ENCODE data around the gene ZNF223.

ZNF223 gene

DNA sequence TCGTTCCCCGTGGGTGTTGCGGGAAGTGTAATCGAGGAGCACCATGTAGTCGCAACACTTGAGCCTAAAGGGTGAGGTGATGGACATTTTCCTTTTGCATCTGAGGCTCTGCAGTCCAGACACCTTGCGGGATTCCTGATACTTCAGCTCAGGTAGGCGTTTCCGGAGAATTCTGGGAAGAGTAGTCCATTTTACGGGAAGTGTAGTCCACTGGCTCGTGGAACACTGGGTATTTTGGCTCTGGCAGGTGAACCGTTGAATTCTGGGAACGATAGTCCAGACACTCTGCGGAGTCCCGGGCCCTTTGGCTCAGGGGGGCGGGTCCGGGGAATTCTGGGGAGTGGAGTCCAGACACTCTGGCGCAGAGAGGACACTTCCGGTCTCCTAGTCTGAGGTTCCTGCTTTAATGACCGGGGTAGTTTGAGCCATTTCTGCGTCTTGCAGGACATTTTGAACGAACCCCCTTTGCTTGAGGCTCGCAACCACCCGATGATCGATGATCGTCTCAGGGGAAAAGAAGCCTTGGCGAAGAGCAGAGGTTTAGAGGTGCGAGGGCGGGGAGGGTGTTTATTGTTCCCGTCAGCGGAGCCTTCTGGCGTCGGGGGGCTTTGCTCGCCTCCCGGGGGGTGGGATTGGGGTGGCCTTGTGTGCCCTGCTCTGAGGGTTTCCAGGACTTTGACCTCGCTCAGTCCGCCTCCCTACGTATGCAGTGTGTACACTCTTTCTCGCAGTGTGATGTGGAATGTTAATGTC, at the start of gene ZNF223:
ZNF223 (plus strand) TSS at position 387 of the 753 bp plus-strand sequence. CDS start 3,141 bp downstream, outside the sequence.
- DNase-seq: peak; percentile 93

DNA sequence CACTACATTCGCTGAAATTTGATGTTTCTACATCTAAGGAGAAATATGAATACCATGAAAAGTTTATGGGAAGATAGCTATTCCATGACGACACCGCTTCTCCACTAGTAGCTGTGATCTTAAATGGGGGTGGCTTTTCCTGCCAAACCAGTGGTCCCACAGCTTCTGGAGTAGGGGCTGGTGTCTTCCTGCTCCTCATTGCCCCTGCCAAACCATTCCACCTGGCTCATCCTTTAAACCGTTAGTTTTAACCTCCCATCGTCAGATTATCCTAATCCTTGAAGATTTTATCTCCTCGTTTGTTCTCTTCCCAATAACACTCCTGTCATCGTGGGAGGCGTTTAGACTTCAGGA, 49.6 kb upstream of the ZNF223 start:
- DNase-seq: no peak

DNA sequence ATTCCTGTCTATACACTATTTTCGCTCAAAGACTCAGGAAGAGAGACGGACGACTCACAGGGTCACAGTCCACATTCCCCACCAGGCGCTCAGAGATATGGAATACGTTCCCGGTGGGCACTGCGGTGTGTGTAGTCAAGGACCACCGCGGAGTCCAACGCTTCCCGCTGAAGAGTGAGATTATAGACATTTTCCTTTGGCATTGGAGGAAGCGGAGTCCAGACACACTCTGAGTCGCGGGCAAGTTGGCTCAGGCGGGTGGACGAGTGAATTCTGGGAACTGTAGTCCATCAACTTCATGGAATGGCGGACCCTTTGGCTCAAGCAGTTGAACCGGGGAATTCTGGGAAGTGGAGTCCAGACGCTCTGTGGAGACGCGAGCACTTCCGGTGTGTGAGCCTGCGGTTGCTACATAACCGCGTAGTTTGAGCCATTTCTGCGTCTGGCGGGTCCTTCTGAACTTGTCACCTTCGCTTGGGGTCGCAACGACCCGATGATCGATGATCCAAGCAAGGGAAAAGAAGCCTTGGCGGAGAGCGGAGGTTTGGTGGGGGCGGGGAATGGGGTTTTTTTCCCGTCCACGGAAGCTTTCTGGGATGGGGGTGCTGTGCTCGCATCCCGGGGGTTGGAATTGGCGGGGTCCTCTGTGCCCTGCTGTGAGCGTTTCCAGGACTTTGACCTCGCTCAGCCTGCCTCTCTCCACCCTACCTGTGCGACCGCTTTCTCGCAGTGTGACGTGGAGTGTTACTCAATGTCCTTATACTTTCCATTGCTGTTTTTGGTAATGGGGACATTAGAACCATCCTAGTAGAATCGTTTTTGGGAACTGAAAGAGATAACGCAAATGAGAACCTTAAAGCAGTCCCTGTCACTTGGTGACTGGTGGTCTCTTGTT, 49.0 kb upstream of the ZNF223 start, which contains the start of gene ZNF230:
ZNF230 (plus strand) TSS at position 392 of the 895 bp plus-strand sequence. CDS start 4,122 bp downstream, outside the sequence.
- DNase-seq: peak; percentile 95

DNA sequence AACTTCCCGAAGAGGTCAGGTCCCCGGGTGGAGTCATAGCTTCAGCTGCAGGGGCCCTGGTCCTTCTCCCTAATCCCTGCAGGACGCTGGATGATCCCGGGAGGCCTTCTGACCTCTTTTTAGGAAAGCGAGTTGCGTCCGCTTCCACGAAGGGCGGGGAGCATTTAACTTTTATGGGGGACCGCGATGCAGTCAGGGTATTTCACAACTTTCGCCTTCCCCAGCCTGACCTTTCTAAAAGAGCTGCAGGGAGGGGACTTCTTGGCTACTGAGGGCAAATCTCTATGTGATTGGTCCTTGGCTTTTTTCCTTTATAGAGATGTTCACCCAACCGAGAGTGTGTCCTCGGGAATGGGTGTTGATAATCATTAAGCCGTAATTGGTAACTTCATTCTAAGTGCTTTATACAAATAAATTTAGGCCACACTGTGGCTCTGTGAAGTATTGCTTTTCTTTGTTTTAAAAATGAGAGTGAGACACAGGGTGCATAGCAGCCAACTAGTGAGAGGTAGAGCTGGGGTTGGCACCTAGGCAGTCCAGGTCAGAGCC, 48.3 kb upstream of the ZNF223 start:
- no peak for DNase-seq

DNA sequence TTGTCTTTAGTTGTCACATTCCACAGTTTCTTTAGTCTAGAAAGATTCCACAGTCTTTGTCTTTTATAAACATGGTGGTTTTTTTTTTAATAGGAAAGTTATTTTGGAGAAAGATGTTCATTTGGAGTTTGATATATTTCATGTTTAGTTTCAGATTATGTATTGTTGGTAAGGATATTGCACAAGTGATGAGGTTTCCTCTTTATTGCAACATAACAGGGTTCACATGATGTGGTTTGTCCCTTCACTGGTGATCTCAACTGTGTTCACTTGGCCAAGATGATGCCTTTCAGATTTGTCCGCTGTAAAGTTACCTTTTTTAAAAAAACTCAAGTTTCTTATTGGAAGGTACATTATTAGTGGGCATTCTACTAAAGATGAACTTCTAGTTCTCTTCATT, 45.9 kb upstream of the ZNF223 start:
- DNase-seq: no peak

DNA sequence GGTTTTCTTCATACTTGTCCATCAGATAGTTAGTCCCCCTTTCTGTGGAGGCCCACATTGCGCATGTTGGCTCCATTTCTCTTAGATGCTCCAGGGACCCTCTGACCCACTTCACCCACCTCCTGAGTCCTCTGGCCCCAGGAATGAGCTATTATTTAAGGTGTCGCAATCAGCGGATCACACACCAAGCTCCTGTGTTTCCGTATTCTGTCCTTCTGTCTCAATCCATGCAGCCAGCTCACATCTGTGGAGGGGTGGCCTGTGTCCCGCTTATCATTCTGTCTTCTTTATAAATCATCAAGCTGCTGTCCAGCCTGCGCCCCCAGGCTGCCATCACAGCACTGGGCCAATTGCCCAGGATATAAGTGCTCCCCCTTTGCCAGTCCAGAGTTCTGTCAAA, 44.4 kb upstream of the ZNF223 start:
- DNase-seq: no peak

DNA sequence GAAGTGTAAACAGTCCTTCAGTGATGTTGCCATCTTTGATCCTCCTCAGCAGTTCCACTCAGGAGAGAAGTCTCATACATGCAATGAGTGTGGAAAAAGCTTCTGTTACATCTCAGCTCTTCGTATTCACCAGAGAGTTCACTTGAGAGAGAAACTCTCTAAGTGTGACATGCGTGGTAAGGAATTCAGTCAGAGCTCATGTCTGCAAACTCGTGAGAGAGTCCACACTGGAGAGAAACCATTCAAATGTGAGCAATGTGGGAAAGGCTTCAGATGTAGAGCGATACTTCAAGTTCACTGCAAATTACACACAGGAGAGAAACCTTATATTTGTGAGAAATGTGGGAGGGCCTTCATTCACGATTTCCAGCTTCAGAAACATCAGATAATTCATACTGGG, 41.4 kb upstream of the ZNF223 start:
- no peak for DNase-seq

DNA sequence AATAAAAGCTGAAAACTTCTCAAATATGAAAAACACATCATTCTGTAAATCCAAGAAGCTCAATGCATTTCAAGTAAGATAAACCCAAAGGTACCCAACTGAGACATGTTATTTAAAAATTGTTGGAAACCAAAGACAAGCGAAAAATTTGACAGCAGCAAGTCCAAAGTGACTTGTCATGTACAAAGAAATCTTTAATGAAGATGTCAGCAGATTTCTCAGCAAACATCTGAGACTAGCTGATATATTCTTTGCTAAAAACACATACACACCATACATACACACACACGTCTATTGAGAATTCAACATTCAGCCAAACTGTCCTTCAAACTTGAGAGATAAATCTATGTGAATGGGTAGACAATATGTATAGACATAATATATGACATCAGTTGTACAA, 32.3 kb upstream of the ZNF223 start:
- no peak for DNase-seq

DNA sequence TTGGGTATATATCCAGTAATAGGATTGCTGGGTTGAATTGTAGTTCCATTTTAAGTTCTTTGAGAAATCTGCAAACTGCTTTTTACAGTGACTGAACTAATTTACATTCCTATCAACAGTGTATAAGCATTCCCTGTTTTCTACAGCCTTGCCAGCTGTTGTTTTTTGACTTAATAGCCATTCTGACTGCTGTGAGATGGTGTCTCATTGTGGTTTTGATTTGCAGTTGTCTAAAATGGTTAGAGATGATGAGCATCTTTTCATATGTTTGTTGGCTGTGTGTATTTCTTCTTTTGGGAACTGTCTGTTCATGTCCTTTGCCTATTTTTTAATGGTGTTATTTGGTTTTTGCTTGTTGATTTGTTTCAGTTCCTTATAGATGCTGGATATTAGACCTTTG, 30.6 kb upstream of the ZNF223 start:
- DNase-seq: no peak

DNA sequence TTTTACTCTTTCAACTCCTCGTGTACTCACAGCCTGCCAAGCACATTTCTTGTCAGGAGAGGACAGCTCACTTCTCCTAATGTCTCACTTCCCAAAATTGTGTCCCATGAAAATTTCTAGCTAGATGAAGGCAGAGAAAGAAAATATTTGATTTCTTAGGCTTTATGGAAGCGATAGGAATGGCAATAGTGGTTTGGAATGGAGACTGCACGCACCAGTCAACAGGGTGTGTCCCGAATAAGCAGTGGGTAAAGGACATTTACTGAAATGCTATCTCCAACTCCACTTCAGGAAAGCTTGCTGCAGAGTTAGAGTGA, 27.0 kb upstream of the ZNF223 start:
- no peak for DNase-seq

DNA sequence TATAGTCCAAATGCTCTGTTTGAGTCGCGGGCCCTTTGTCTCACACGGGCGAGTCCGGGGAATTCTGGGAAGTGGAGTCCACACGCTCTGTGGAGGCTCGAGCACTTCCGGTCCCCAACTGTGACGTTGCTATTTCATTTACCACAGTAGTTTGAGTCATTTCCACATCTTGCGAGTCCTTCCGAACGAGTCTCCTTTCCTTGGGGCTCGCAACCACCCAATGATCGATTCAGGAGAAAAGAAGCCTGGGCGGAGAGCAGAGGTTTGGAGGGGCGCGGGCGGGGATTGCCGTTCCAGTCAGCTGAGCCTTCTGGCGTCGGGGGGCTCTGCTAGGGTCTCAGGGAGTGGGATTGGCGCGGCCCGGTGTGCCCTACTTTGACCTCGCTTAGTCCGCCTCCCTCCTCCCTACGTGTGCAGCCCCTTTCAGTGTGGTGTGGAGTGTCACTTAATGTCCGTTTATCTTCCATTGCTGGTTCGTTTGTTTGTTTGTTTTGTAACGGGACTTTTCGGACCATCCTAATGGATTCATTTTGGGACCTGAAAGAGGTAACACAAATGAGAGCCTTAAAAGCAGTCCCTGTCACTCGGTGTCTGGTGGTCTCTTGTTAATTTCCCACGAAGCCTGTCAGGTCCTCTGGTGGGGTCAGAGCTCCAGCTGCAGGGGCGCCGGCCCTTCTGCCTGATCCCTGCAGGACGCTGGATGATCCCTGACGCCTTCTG, 26.5 kb upstream of the ZNF223 start, which contains the start of gene ZNF222:
ZNF222 (plus strand) TSS at position 163 of the 720 bp plus-strand sequence; CDS start at position 221, 58 bp downstream.
- DNase-seq: peak; percentile 69

DNA sequence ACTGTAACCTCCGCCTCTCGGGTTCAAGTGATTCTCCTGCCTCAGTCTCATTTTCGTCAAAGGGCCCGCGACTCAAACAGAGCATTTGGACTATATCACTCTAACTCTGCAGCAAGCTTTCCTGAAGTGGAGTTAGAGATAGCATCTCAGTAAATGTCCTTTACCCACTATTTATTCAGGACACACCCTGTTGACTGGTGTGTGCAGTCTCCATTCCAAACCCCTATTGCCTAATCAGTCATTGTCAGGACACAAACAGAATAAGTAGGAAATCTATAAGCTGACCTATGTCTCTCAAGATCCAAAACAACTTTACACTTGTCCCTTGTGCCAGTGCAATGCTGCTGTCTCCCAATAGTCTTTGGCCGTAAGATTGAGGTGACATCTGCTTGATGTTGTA, 25.2 kb upstream of the ZNF223 start:
- no peak for DNase-seq

DNA sequence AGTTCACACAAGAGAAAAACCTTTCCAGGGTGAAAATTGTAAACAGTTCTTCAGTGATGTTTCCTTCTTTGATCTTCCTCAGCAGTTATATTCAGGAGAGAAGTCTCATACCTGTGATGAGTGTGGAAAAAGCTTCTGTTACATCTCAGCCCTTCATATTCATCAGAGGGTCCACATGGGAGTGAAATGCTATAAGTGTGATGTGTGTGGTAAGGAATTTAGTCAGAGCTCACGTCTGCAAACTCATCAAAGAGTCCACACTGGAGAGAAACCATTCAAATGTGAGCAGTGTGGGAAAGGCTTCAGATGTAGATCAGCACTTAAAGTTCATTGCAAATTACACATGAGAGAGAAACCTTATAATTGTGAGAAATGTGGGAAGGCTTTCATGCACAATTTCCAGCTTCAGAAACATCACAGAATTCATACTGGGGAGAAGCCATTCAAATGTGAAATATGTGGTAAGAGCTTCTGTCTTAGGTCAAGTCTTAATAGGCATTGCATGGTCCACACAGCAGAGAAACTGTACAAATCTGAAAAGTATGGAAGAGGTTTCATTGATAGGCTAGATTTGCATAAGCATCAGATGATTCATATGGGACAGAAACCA, 19.7 kb upstream of the ZNF223 start:
- no peak for DNase-seq

DNA sequence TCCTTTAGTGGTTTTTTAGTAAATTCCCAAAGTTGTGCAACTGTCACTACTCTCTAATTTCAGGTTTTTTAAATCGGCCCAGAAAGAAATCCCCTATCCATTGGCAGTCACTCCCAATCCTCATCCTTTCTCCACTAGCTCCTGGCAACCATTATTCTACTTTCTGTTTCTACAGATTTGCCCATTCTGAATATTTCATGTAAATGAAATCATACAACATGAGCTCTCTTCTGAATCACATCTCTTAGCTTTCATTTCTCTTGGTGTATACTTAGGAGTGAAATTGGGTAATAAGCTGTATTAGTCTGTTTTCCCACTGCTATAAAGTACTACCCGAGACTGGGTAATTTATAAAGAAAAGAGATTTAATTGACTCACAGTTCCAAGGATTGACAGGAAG, 9.7 kb upstream of the ZNF223 start:
- DNase-seq: no peak

DNA sequence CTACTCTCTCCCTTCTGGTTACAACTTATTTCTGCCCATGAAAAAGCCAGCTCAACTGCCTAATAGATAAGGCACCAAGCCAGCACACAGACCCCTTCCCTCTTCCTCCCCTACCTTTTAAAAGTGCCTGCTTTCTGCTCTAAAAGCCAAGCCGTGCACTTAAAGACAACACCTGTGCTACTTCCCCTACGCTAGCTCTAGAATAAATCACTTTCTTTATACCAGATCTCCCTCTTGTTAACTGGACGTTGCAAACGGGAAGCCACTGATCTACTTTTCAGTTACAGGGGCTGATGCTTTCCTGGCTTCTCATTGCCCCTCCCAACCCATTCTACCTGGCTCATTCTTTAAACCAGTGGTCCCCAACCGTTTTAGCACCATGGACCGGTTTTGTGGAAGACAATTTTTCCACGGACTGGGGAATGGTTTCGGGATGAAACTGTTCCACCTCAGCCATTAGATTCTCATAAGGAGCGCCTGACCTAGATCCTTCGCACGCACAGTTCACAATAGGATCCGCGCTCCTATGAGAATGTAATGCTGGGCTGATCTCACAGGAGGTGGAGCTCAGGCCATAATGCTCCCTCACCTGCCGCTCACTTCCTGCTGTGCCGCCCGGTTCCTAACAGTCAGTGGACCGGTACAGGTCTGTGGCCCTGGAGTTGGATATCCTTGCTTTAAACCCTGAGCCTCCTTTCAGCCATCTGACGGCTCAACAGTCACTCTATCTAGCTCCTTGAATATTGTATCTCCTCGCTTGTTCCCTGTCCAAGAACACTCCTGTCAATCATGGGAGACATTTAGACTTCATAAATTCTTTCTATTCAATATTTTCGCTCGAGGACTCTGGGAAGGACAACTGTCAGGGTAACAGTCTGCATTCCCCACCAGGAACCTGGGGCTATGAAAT, 841 bp upstream of the ZNF223 start:
- DNase-seq: no peak

DNA sequence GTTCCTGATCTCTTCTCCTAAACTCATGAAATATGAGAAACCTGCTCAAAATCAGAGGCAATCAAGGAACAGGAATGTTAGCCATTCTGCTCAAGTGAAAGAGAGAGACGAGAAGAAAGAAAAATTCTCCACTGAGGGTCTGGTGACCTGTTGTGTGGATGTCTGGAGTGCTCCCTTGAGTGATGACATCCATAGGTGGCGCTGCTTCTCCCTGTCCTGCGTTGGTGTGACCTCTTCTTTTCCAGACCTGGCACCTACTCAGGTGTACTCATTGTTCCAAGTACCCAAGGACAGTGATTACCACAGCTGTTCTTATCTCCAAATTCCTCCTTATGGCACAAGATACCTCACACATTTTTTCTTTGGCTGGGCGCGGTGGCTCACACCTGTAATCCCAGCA, 4.0 kb downstream of the ZNF223 start:
- DNase-seq: no peak

DNA sequence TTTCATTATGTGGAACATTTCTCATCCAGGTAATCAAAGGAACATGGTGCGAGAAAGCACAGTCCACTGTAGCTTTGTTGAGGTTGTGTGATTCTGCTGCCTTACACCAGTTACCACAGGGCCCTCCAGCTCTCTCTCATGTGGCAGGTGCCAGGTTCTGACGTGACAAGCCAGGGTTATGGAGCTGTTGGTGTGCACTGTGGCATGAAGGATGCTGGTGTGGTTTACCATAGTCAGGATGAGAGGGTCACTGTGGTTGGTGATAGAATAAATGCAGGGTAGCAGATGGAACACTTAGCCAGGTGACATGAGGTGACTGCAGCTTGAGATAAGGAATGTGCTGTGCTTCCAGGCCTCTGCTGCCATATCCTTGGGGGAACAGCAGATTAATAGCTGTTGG, 7.4 kb downstream of the ZNF223 start:
- no peak for DNase-seq

DNA sequence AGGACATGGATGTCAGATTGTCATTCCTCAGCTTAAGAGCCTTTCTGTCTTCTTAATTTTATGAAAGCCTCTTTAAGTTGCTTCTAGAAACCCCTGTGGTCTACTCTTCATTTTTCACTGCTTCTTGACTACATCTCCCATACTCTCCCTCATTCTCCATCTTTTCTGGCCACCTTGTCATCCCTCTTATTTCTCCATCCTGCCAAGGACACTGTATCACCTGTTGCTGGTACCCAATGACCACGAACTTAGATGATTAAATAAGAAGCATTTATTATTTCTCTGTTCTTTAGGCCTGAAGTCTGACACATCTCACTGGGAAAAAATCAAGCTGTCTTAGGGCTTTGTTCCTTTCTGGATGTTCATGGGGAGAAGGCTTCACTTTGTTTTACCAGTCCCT, 9.2 kb downstream of the ZNF223 start:
- no peak for DNase-seq

DNA sequence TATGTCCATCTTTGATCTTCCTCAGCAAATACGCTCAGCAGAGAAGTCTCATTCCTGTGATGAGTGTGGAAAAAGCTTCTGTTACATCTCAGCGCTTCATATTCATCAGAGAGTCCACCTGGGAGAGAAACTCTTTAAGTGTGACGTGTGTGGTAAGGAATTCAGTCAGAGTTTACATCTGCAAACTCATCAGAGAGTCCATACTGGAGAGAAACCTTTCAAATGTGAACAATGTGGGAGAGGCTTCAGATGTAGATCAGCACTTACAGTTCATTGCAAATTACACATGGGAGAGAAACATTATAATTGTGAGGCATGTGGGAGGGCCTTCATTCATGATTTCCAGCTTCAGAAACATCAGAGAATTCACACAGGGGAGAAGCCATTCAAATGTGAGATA, 14.5 kb downstream of the ZNF223 start:
- DNase-seq: no peak

DNA sequence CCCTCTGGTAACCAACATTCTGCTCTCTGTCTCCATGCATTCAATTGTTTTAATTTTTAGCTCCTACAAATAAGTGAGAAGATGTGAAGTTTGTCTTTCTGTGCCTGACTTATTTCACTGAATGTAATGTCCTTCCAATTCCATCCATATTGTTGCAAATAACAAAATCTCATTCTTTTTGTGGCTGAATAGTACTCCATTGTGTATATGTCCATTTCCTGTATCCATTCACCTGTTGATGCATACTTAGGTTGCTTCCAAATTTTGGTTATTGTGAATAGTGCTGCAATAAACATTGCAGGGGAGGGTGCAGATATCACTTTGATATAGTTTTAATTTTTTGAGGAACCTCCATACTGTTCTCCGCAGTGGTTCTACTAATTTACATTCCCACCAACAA, 17.6 kb downstream of the ZNF223 start:
- no peak for DNase-seq

DNA sequence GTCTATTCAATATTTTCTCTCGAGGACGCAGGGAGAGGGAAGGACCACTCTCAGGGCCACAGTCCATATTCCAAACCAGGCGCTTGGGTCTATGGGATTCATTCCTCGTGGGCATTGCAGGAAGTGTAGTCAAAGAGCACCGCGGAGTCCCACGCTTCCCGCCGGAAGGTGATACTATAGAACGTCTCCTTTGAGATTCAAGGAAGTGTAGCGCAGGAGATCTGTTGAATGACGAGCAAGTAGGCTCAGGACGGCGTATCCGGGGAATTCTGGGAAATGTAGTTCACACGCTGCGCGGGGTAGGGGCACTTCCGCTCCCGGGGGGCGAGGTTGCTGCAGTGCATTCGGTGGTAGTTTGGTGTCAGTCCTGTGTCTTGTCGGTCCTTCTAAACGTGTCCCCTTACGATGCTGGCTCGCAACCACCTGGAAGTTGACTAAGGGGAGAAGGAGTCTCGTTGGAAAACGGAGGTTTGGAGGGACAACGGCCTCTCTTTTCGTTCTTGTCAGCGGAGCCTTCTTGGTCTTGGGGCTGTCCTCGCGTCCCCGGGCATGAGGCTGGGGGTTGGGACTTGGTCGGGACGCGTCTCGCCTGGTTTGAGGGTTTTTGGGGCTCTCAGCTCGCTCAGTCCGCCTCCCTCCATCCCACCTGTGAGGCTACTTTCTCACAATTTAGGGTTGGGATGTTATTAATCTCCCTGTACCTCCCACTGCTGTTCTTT, 20.1 kb downstream of the ZNF223 start, which contains the start of gene ZNF284:
ZNF284 (plus strand) TSS at position 336 of the 719 bp plus-strand sequence. CDS start 4,231 bp downstream, outside the sequence.
- DNase-seq: peak; percentile 90
